ENCODE results near the gene FOXJ3. TPM values are rescaled to one million over a fixed set of nuclear protein-coding genes. Genes with fewer than 3 reads are reported as not detected.

The FOXJ3 gene
- total RNA-seq, 2 donors from 2014 or later: 30.6 to 62.0 TPM

DNA sequence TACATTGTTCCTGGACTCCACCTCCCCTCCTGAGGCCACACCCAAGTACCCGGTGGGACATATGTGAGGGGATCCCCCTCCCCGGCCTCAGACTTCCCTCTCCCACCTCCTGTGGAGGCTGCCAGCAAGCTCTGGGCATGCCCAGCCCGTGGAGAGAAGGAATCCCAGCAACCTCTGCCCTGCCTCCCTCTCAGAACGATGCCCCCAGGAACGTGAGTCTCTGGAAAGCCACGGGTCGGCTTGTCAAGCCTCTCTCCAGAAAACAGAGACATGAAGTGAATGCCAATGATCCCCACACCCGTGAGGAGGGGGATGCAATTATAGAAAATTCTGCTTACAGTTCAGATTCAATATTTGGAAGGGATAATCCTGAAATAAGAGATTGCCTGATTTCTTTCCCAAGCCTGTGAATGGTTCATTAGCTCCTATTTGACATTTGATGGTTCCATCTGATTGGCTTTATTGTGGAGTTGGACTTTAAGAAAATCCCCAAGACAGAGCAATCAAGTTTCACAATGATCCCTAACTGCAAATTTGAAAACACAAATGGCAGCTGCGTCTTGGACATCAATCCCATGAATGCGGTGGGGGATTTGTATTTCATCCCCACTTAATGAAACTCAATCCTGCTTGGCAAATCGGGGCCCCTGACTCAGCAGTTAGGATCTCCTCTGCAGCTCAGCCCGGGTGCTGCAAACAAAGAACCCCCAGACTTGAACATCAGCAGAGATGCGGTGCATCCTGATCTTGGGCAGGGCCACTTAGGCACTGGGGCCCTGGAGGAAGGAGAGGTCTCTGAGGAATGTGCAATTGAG, 190.9 kb downstream of the FOXJ3 start:
- TF ChIP-seq, protein P1, sequence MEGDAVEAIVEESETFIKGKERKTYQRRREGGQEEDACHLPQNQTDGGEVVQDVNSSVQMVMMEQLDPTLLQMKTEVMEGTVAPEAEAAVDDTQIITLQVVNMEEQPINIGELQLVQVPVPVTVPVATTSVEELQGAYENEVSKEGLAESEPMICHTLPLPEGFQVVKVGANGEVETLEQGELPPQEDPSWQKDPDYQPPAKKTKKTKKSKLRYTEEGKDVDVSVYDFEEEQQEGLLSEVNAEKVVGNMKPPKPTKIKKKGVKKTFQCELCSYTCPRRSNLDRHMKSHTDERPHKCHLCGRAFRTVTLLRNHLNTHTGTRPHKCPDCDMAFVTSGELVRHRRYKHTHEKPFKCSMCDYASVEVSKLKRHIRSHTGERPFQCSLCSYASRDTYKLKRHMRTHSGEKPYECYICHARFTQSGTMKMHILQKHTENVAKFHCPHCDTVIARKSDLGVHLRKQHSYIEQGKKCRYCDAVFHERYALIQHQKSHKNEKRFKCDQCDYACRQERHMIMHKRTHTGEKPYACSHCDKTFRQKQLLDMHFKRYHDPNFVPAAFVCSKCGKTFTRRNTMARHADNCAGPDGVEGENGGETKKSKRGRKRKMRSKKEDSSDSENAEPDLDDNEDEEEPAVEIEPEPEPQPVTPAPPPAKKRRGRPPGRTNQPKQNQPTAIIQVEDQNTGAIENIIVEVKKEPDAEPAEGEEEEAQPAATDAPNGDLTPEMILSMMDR (IDR thresholded peaks at IDR 0.05): no peak
- H3K9me3 ChIP-seq: no peaks in the 10 kb centered on the region
- H3K4me1 ChIP-seq (ENCODE audit: control insufficient read depth in 1 of 2, low read depth in 2 of 2): no peaks in the 10 kb centered on the region
- ATAC-seq (ENCODE audit: insufficient number of reproducible peaks, low FRiP score, low read depth) (no peak), DNase-seq (ENCODE audit: low spot score) (no peak)
- no peak overlapping the region for H3K27ac ChIP-seq
- H3K4me3 ChIP-seq: no peak overlapping the region
- no peaks in the 10 kb centered on the region for H3K36me3 ChIP-seq
- no peaks in the 10 kb centered on the region for H3K27me3 ChIP-seq (replicated peaks; ENCODE audit: insufficient read depth)

GRCh38 chr1:42142894-42143675, 191.9 kb downstream of the FOXJ3 start:
- no peaks in the 10 kb centered on the region for H3K4me1 ChIP-seq (ENCODE audit: control insufficient read depth in 1 of 2, low read depth in 2 of 2)
- H3K4me3 ChIP-seq: no peak overlapping the region
- no peaks in the 10 kb centered on the region for H3K27me3 ChIP-seq (replicated peaks; ENCODE audit: insufficient read depth)
- no peak overlapping the region for H3K27ac ChIP-seq
- H3K36me3 ChIP-seq: no peaks in the 10 kb centered on the region
- DNase-seq (ENCODE audit: low spot score): no peak
- TF ChIP-seq, protein P1 (IDR thresholded peaks at IDR 0.05): no peak
- ATAC-seq (ENCODE audit: insufficient number of reproducible peaks, low FRiP score, low read depth): no peak
- no peaks in the 10 kb centered on the region for H3K9me3 ChIP-seq

GRCh38 chr1:42141978-42142377, 193.1 kb downstream of the FOXJ3 start:
- H3K4me3 ChIP-seq: no peak overlapping the region
- ATAC-seq (ENCODE audit: insufficient number of reproducible peaks, low FRiP score, low read depth) (no peak), DNase-seq (ENCODE audit: low spot score) (no peak)
- H3K27ac ChIP-seq: no peak overlapping the region
- TF ChIP-seq, protein P1 (IDR thresholded peaks at IDR 0.05): no peak
- no peaks in the 10 kb centered on the region for H3K4me1 ChIP-seq (ENCODE audit: control insufficient read depth in 1 of 2, low read depth in 2 of 2)
- H3K27me3 ChIP-seq (replicated peaks; ENCODE audit: insufficient read depth): no peaks in the 10 kb centered on the region
- no peaks in the 10 kb centered on the region for H3K36me3 ChIP-seq
- H3K9me3 ChIP-seq: no peaks in the 10 kb centered on the region

DNA sequence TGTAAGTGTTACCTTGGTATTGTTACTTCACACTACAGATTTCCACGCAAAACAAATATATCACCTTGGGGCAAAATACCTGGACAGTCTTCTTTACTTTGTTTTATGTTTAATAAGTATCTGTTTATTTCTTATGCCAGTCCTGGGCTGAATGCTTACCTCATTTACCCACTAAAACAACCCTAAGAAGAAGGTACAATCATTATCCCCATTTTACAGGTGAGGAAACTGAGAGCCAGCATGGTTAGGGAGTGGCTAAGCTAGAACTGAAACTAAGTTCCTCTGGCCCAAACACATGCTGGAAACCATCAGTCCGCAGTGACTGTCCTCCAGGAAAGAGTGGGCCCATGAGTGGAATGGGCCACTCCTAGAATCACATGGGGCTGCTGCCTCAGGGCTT, 194.8 kb downstream of the FOXJ3 start:
- no peak overlapping the region for H3K4me3 ChIP-seq
- no peaks in the 10 kb centered on the region for H3K27me3 ChIP-seq (replicated peaks; ENCODE audit: insufficient read depth)
- TF ChIP-seq, protein P1 (IDR thresholded peaks at IDR 0.05): no peak
- DNase-seq (ENCODE audit: low spot score) (no peak), ATAC-seq (ENCODE audit: insufficient number of reproducible peaks, low FRiP score, low read depth) (no peak)
- no peak overlapping the region for H3K27ac ChIP-seq
- H3K9me3 ChIP-seq: no peaks in the 10 kb centered on the region
- no peaks in the 10 kb centered on the region for H3K36me3 ChIP-seq
- no peaks in the 10 kb centered on the region for H3K4me1 ChIP-seq (ENCODE audit: control insufficient read depth in 1 of 2, low read depth in 2 of 2)

DNA sequence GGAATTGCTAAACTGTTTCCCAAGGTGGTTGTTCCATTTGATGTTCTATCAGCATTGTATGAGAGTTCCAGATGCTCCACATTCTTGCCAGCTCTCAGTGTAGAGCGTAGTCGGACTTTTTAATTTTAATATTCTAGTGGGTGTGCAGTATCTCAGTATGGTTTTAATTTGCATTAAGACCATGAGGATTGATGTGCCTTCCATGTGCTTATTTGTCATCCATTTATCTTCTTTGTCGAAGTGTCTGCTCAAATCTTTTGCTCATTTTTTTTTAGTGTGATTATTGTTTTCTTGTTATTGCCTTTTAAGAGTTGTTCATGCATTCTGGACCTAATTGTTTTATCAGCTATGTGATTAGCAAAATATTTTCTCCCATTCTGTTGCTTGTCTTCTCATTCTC, 195.6 kb downstream of the FOXJ3 start:
- TF ChIP-seq, protein P1 (IDR thresholded peaks at IDR 0.05): no peak
- ATAC-seq (ENCODE audit: insufficient number of reproducible peaks, low FRiP score, low read depth) (no peak), DNase-seq (ENCODE audit: low spot score) (no peak)
- no peaks in the 10 kb centered on the region for H3K27me3 ChIP-seq (replicated peaks; ENCODE audit: insufficient read depth)
- no peaks in the 10 kb centered on the region for H3K9me3 ChIP-seq
- no peak overlapping the region for H3K27ac ChIP-seq
- H3K4me3 ChIP-seq: no peak overlapping the region
- H3K4me1 ChIP-seq (ENCODE audit: control insufficient read depth in 1 of 2, low read depth in 2 of 2): no peaks in the 10 kb centered on the region
- H3K36me3 ChIP-seq: no peaks in the 10 kb centered on the region

All from thoracic aorta (tissue), 2 donors.